HepG2 (cell line): Measurements from ENCODE around the gene MTMR10. TPM values are rescaled to one million over a fixed set of nuclear protein-coding genes. Genes with fewer than 3 reads are reported as not detected.

ENCODE experiments used
- ATAC-seq: fragments of 200-7000 bp; cut with Tn5 transposase; 3 replicates; pipeline ENCODE4 v1.9.1; 2020; ENCODE audit warnings: mild to moderate bottlenecking, moderate library complexity
- BruUV-seq: library from RNA; stranded (reverse); fragments of 400-500 nt; replicated peaks from 2 replicates; lab custom pipeline; 2021; lab: Mats Ljungman, UMichigan
- CTCF ChIA-PET: fragments of 300-600 bp; formaldehyde crosslinking; extraction: SDS; loops from one replicate; lab custom pipeline; 2021; ENCODE audit warnings: low total read pairs, inconsistent platforms, low intra/inter-chr PET ratio; lab: Yijun Ruan, JAX
- POLR2A ChIA-PET: fragments of 350-600 bp; sonication (Branson Sonifier 250); formaldehyde crosslinking; loops from one replicate; lab custom pipeline; 2020; ENCODE audit warnings: antibody characterized with exemption, inconsistent platforms; lab: Yijun Ruan, JAX
- DNase-seq: peaks from one replicate; pipeline ENCODE4 v3.0.0-alpha.2; 2015; ENCODE audit warnings: low spot score
- FAIRE-seq: peaks from 3 replicates; lab custom pipeline; 2011; peaks lifted over from hg19 to GRCh38; lab: Jason Lieb, UNC
- H2AFZ ChIP-seq: one replicate; pipeline ENCODE4 v1.6.1; 2011; ENCODE audit warnings: low read length, inconsistent platforms
- H3K27ac ChIP-seq: fragments of 300-600 bp; 3 replicates; pipeline ENCODE4 v1.8.0; 2011; ENCODE audit warnings: mixed run types, mild to moderate bottlenecking, mixed read lengths, low read length, inconsistent platforms; ENCODE audit not compliant: insufficient read depth; ENCODE audit errors: extremely low read length
- H3K27me3 ChIP-seq, 2 experiments: fragments of 200-600 bp in 1 of 2; 2 replicates in 1 of 2; 3 replicates in 1 of 2; pipeline versions ENCODE4 v1.6.0 to v1.8.0; 2011; ENCODE audit warnings: low read length in 2 of 2, mild to moderate bottlenecking in 2 of 2, moderate library complexity in 2 of 2, inconsistent platforms in 1 of 2; ENCODE audit not compliant: insufficient read depth in 2 of 2, control insufficient read depth in 1 of 2
- H3K36me3 ChIP-seq, 2 experiments: fragments of 200-600 bp in 1 of 2; replicated peaks in 1 of 2; 2 replicates in 1 of 2; 3 replicates in 1 of 2; pipeline versions ENCODE4 v1.5.1 to v1.8.0; 2011; ENCODE audit warnings: low read length in 2 of 2, inconsistent platforms in 1 of 2; ENCODE audit not compliant: insufficient read depth in 2 of 2, control insufficient read depth in 1 of 2
- H3K4me1 ChIP-seq: 2 replicates; pipeline ENCODE4 v1.5.1; 2012; ENCODE audit warnings: low read length, inconsistent platforms; ENCODE audit not compliant: insufficient read depth
- H3K4me2 ChIP-seq: 2 replicates; pipeline ENCODE4 v1.6.0; 2011; ENCODE audit warnings: low read depth, low read length, inconsistent platforms
- H3K4me3 ChIP-seq, 3 experiments: fragments of 200-600 bp in 1 of 3; sonication (generic), shearing (Covaris generic) in 1 of 3; replicated peaks in 1 of 3; 2 replicates each; pipeline ENCODE4 v1.5.1; 2011 to 2016; ENCODE audit warnings: low read length in 3 of 3, inconsistent platforms in 2 of 3, low read depth in 2 of 3, mild to moderate bottlenecking in 2 of 3, control low read depth in 1 of 3, mixed read lengths in 1 of 3; ENCODE audit not compliant: insufficient read depth in 1 of 3
- H3K79me2 ChIP-seq: one replicate; pipeline ENCODE4 v1.6.1; 2011; ENCODE audit warnings: low read length, inconsistent platforms; ENCODE audit not compliant: insufficient read depth
- H3K9ac ChIP-seq: 2 replicates; pipeline ENCODE4 v1.6.0; 2011; ENCODE audit warnings: mild to moderate bottlenecking, low read depth, low read length, inconsistent platforms; ENCODE audit not compliant: insufficient read depth
- H3K9me3 ChIP-seq: 2 replicates; pipeline ENCODE4 v1.5.1; 2012; ENCODE audit warnings: mild to moderate bottlenecking, low read length
- H4K20me1 ChIP-seq: 2 replicates; pipeline ENCODE4 v1.6.0; 2011; ENCODE audit warnings: inconsistent platforms, mild to moderate bottlenecking, low read length, moderate library complexity; ENCODE audit not compliant: insufficient read depth
- BATF2 ChIP-seq: sonication (generic); formaldehyde crosslinking; IDR thresholded peaks from 2 replicates; pipeline ENCODE4 v1.8.0; 2022; ENCODE audit warnings: mild to moderate bottlenecking, missing genetic modification reagents, moderate library complexity
- GATAD2A ChIP-seq: IDR thresholded peaks from 2 replicates; pipeline ENCODE4 v1.6.1; 2016
- ISX ChIP-seq: sonication (generic); formaldehyde crosslinking; conservative IDR thresholded peaks from 2 replicates; pipeline ENCODE4 v1.5.0; 2020; ENCODE audit warnings: missing genetic modification reagents
- NONO ChIP-seq, 2 experiments: fragments of 450-650 bp in 1 of 2; sonication (generic) in 1 of 2; formaldehyde crosslinking in 1 of 2; IDR thresholded peaks in 1 of 2; conservative IDR thresholded peaks in 1 of 2; 2 replicates each; pipeline versions ENCODE4 v1.6.1 to v1.8.0; 2017 to 2022; ENCODE audit warnings: mild to moderate bottlenecking in 1 of 2, missing genetic modification reagents in 1 of 2, moderate library complexity in 1 of 2
- PHB2 ChIP-seq: fragments of 450-650 bp; IDR thresholded peaks from 2 replicates; pipeline ENCODE4 v1.6.1; 2018; ENCODE audit not compliant: partially characterized antibody
- ZBTB1 ChIP-seq: sonication (generic); formaldehyde crosslinking; IDR thresholded peaks from 2 replicates; pipeline ENCODE4 v1.4.0; 2020; ENCODE audit warnings: missing genetic modification reagents, borderline replicate concordance
- ZNF343 ChIP-seq: sonication (generic); formaldehyde crosslinking; IDR thresholded peaks from 2 replicates; pipeline ENCODE4 v1.4.0; 2020; ENCODE audit warnings: mild to moderate bottlenecking, missing genetic modification reagents
- ZNF598 ChIP-seq: sonication (generic); formaldehyde crosslinking; IDR thresholded peaks from 2 replicates; pipeline ENCODE4 v1.5.1; 2020; ENCODE audit warnings: mild to moderate bottlenecking, missing genetic modification reagents, borderline replicate concordance
- ZNF609 ChIP-seq: sonication (generic); formaldehyde crosslinking; IDR thresholded peaks from 2 replicates; pipeline ENCODE4 v1.4.0; 2020; ENCODE audit warnings: mild to moderate bottlenecking, missing genetic modification reagents, borderline replicate concordance
- ZSCAN29 ChIP-seq: sonication (generic); formaldehyde crosslinking; conservative IDR thresholded peaks from 2 replicates; pipeline ENCODE4 v1.4.0; 2020; ENCODE audit warnings: mild to moderate bottlenecking, missing genetic modification reagents
- in situ Hi-C: cut with HindIII; loops from 2 replicates; pipeline ENCODE4 v1.10.0; 2017; ENCODE audit warnings: low pct_unique_long_range_greater_than_20kb; ENCODE audit not compliant: extremely low pct_ligation_motif_present
- intact Hi-C: fragments of 100-400 bp; cut with micrococcal nuclease; formaldehyde crosslinking; loops from one replicate; pipeline ENCODE4 v1.10.0; 2022; ENCODE audit not compliant: unreplicated experiment
- polyA plus RNA-seq, 8 experiments: library from polyadenylated mRNA; depleted of rRNA in 3 of 8; stranded (reverse) in 7 of 8; unstranded in 1 of 8; fragments of >200 nt; fragmentation: Illumina TruSeq in 4 of 8; extraction: Trizol in 4 of 8; gene quantifications; 2 replicates each; pipeline versions ENCODE4 v1.2.1 to v1.2.3, GENCODE V29; 2011 to 2016; ENCODE audit warnings: low read depth in 4 of 8, missing spikeins in 1 of 8, mixed read lengths in 1 of 8; ENCODE audit not compliant: insufficient read depth in 1 of 8
- total RNA-seq, 5 experiments: library from RNA; depleted of rRNA; stranded (reverse); fragments of >200 nt; fragmentation: Illumina TruSeq; extraction: Trizol; gene quantifications; 2 replicates each; pipeline ENCODE4 v1.2.3, GENCODE V29; 2016; ENCODE audit warnings: low read depth in 1 of 5
- TF ChIP-seq, protein P1 (sequence below): sonication (generic); formaldehyde crosslinking; IDR thresholded peaks from 2 replicates; pipeline ENCODE4; 2020; ENCODE audit warnings: missing genetic modification reagents, mild to moderate bottlenecking, borderline replicate concordance

The MTMR10 gene
- total and polyA plus RNA-seq, 2 of the 13 experiments (the other 11 are each of a cell fraction or from before 2014, with no cell fraction given): 10.2 to 17.4 TPM

GRCh38 chr15:30933293-30933692 lies 58.1 kb downstream of the MTMR10 start:
- no peak overlapping the region for H3K4me2 ChIP-seq
- in situ Hi-C loops: no loop called here
- no peak for ATAC-seq
- no peak for TF ChIP-seq ZNF598 (CRISPR knock-in tag)
- no peak for TF ChIP-seq GATAD2A (CRISPR knock-in tag)
- TF ChIP-seq ZNF343 (CRISPR knock-in tag): no peak
- TF ChIP-seq ZBTB1 (CRISPR knock-in tag): no peak
- TF ChIP-seq NONO (IDR thresholded peaks at IDR 0.05): no peak
- TF ChIP-seq NONO (CRISPR knock-in tag; conservative IDR thresholded peaks at IDR 0.05): no peak
- no peak for TF ChIP-seq ISX
- TF ChIP-seq, protein P1, sequence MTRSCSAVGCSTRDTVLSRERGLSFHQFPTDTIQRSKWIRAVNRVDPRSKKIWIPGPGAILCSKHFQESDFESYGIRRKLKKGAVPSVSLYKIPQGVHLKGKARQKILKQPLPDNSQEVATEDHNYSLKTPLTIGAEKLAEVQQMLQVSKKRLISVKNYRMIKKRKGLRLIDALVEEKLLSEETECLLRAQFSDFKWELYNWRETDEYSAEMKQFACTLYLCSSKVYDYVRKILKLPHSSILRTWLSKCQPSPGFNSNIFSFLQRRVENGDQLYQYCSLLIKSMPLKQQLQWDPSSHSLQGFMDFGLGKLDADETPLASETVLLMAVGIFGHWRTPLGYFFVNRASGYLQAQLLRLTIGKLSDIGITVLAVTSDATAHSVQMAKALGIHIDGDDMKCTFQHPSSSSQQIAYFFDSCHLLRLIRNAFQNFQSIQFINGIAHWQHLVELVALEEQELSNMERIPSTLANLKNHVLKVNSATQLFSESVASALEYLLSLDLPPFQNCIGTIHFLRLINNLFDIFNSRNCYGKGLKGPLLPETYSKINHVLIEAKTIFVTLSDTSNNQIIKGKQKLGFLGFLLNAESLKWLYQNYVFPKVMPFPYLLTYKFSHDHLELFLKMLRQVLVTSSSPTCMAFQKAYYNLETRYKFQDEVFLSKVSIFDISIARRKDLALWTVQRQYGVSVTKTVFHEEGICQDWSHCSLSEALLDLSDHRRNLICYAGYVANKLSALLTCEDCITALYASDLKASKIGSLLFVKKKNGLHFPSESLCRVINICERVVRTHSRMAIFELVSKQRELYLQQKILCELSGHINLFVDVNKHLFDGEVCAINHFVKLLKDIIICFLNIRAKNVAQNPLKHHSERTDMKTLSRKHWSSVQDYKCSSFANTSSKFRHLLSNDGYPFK (CRISPR knock-in tag): no peak
- TF ChIP-seq PHB2: no peak
- TF ChIP-seq ZSCAN29 (CRISPR knock-in tag): no peak
- TF ChIP-seq ZNF609 (CRISPR knock-in tag): no peak
- TF ChIP-seq BATF2 (CRISPR knock-in tag): no peak
- TF ChIP-seq, all 625 proteins: peak for 0
- no peaks in the 10 kb centered on the region for H3K27me3 ChIP-seq
- POLR2A ChIA-PET: no interaction called here
- no peaks in the 10 kb centered on the region for H3K79me2 ChIP-seq
- H4K20me1 ChIP-seq: no peaks in the 10 kb centered on the region
- intact Hi-C loops: no loop called here
- no TSS peak for BruUV-seq
- no peak overlapping the region for H3K9ac ChIP-seq
- no peak overlapping the region for H3K4me3 ChIP-seq
- no peak for FAIRE-seq
- CTCF ChIA-PET: no interaction called here
- H2AFZ ChIP-seq: no peak overlapping the region
- H3K36me3 ChIP-seq: peaks cover 10 to 44% of the 10 kb centered on the region in 2 experiments
- H3K4me1 ChIP-seq: no peaks in the 10 kb centered on the region
- no peak for DNase-seq
- H3K9me3 ChIP-seq: no peaks in the 10 kb centered on the region
- H3K27ac ChIP-seq: no peak overlapping the region
